ENCODE measurements around the gene DPM3.

- TF ChIP-seq CTCF (IDR thresholded peaks at IDR 0.05) (no peak), POLR2A (IDR thresholded peaks at IDR 0.05) (no peak)
These were observed 26.8 kb downstream of the DPM3 start for GRCh38 chr1:155113450-155113980.
